HG03196 (cell line): ENCODE results near the gene NDEL1.
"Not testable (repeated sequence)": the region's sequence is repeated elsewhere in the genome, so short reads cannot be mapped to it uniquely, and the experiment has no call there.

Experiments
- ATAC-seq: cut with Tn5 transposase; IDR thresholded peaks from one replicate; pipeline ENCODE4 v1.9.1; 2021; ENCODE audit not compliant: unreplicated experiment

The NDEL1 gene, protein sequence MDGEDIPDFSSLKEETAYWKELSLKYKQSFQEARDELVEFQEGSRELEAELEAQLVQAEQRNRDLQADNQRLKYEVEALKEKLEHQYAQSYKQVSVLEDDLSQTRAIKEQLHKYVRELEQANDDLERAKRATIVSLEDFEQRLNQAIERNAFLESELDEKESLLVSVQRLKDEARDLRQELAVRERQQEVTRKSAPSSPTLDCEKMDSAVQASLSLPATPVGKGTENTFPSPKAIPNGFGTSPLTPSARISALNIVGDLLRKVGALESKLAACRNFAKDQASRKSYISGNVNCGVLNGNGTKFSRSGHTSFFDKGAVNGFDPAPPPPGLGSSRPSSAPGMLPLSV

DNA sequence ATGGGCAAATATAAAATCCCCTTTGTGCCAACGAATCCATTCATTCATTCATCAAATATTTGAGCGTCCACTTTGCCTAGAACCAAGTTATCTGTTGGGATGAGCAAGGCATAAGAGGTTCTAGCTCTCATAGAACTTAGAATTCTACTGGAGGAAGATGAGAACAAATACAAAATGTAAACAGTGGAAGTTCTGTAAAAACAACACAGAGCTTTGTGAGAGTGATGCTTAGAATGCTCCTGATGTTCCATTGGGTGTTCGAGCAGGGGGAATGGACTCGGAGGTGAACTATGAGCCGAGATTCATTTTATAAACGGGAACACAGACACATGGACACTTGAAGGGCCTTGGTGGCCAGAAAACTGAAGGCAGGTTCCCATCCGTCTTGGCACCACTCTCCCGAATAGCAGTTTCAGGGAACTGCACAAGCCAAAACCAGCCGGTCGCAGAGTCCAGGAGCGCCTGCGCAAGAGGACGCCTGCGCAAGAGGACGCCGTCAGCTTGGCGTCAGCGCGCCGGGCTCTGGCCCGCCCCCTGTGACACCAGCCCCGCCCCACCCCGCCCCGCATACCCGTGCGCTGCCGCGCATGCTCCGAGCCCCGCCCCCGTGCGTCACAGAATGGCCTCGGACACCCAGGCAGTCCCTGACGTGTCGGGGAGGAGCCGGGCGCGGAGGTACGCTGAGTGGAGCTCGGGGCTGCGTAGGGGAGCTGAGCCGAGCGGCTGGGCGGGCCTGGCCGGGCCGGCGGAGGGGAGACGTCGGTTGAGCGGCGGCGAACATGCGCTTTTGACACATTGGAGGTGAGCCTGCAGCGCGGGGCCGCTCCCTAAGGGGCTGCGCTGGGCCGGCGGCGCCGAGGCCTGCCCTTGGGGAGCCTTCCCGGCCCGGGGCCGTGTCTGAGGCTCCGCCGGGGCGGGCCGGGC lies at the start of gene NDEL1:
Gene NDEL1 (plus strand): TSS at position 640 of the 924 bp plus-strand sequence. CDS start 8,388 bp downstream, outside the sequence.
- peak; percentile 96 for ATAC-seq

DNA sequence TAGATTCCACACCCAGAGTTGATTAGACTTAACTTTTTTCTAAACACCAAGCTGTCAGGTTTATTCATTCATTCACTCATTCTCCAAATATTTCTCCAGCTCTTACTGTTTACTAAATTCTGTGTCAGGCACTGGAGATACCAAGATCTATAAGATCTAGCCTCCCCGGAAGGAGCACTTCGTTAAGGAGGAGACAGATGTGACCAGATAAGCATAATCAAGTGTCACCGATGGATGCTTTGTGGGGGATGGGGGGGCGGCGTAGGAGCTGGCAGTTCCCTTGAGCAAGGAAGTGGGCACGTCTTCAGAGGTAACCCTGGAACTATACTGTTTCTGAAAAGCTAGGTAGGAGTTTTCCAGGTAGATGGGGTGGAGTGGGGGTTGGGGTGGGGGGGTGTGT lies 48.8 kb upstream of the NDEL1 start:
- no peak for ATAC-seq

- no peak for ATAC-seq
These were observed 47.6 kb upstream of the NDEL1 start for GRCh38 chr17:8387914-8388651.

DNA sequence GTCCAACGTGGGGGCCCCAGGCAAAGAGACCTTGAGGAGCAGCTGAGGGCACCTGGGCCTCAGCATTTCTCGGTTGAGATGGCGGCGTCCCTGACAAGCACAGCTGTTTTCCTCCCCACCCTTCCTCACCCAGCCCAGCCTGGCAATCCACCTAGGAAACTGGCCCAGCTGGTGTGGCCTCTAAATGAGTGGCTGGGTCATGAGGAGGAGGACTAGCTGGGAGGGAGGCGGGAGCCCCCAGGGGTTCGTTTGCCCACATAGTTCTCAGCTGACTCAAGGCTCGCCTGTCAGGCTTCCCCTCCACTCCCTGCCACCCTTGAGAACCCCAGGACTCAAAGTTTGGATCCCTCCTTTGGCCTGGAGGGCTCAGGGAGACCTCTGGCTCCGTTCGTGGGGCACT lies 44.0 kb upstream of the NDEL1 start:
- ATAC-seq: no peak

- no peak for ATAC-seq
These were observed 43.4 kb upstream of the NDEL1 start for GRCh38 chr17:8392274-8392673.

DNA sequence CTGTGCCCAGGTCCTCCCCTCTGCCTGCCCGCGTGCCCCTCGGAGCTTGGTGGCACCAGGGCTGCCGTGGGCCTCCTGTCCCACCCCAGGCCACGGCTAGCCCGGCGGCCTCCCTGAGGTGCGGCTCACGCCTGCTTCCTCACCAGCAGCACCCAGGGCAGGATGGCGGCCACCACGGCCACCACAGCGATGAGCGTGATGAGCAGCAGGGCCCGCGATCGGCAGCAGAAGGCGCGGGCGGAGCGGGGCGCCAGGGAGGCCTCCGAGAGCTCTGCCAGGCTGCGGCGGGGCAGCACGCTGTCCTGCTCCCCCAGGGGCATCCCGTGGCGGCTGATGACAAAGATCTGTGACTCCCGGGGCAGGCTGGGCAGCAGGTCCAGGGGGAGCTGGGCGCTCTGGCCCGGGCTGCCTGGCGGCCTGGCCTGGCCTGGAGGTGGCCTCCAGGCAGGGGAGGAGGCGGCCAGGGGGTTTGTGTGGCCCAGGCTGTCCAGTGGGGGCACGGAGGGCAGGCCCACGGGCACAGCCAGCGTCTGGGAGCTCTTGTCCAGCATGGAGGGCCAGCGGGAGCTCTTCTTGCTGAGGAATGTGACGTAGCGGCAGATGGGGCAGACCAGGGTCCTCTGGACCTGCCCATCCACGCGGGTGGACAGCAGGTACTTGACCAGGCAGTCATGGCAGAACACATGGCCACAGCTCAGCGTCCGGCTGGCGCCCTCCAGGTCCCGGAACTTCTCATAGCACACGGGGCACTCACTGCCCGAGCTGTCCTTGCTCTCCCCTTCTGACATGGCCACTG lies 42.8 kb upstream of the NDEL1 start:
- no peak for ATAC-seq

DNA sequence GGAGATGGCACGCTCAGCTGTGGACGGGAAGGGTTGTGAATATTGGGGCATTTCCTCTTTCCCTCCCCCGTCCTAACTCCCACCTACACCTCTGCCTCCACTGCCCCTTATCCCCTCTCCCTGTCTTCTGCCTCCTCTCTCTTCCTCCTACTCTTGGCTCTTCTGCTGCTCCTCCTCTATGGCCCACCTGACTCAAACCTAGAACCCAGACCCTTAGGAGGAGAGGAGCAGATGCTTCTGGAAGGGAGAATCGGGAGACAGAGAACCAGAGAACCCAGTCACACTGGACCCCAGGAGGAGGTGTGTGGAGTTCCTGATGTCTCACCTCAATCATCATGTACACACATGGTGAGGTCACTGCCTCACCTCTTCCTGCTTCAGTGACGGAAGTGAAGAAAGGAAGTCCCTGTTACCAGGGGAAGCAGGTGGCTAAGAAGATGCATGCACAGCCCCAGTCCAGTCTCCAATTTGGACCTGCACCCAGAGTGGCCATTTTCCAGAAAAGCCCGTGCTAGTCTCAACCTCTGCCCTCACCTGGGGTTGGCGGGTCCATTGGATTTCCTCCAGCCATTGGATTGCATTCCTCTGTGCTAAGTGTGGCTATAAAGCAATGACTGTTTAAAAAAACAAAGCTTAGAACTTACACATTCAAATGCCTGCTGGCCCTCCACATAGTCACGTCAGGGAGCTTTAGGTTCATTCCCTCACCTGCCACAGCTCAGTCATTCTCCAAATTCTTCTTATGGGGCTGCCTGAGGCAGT lies 42.0 kb upstream of the NDEL1 start:
- no peak for ATAC-seq

GRCh38 chr17:8394497-8394896 lies 41.2 kb upstream of the NDEL1 start:
- ATAC-seq: not testable (repeated sequence)

- ATAC-seq: no peak
These were observed 38.0 kb upstream of the NDEL1 start, which contains the start of gene RNF222 for GRCh38 chr17:8397636-8398035. Gene RNF222 (minus strand): TSS chr17:8397827. CDS start chr17:8393461, 4,366 bp downstream.

DNA sequence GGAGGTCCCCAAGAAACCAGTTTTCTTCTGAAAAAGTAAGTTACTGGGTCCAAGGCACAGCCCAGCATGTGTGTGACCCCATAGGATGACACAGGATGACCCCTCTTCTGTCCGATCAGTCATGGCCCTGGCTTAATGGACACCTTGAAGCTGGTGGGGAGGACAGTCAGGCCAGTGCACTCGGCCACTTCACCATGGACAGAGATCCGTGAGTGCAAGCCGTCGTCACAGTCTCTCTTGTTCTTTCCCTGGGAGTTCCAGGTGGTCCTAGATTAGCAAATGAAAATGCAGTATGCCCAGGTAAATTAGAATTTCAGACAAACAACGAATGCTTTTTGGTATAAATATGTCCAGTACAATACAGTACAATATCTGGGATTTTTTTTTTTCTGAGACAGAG lies 36.7 kb upstream of the NDEL1 start:
- ATAC-seq: no peak

DNA sequence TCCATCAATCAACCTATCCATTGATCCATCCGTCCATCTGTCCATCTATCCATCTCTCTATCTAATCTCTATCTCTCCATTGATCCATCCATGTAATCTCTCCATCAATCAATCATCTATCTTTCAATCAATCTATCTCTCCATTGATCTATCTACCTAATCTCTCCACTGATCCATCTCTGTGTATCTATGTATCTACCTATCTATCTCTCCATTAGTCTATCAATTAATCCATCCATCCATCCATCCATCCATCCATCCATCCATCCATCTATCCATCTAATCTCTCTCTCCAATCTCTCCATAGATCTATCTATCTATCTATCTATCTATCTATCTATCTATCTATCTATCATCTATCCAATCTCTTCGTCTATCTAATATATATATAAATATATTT lies 34.6 kb upstream of the NDEL1 start:
- ATAC-seq: no peak

DNA sequence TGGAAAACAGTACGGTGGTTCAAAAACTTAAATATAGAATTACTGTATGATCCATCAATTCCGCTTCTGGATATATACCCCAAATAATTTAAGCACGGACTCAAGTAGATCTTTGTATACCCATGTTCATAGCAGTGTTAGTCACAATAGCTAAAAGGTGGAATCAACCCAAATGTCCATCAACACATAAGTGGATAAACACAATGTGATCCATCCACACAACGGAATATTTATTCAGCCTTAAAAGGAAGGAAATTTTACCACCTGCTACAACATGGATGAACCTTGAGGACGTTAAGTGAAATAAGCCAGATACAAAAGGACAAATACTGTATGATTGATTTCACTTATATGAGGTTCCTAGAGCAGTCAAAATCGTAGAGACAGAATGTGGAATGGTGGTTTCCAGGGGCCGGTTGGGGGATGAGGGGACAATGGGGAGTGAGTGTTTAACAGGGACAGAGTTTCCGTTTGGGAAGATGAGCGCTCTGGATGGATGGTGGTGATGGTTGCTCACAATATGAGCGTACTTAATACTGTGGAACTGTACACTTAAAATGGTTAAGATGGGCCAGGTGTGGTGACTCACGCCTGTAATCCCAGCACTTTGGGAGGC lies 32.7 kb upstream of the NDEL1 start:
- ATAC-seq: no peak

GRCh38 chr17:8405499-8406016 lies 30.1 kb upstream of the NDEL1 start:
- no peak for ATAC-seq

DNA sequence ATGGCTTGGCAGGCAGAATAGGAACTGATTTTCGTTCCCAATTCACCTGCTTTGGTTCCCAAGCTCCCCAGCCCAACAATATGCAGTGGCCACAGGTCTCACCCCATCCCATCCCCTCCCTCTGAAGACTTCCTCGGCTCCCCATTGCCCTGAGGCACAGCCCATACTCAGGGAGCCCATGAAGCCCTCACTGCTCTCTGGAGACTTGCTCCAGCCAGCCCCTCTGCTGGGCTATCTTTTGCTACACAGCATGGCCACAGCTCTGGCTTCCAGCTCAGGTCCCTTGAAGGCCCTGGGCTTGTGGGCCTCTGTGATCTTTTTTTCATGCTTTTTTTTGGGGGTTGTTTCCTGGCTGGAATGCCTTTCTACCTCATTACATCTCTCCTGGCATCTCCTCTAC lies 29.5 kb upstream of the NDEL1 start:
- ATAC-seq: no peak

- ATAC-seq: no peak
These were observed 27.3 kb upstream of the NDEL1 start for GRCh38 chr17:8408371-8408770.

GRCh38 chr17:8409966-8410882 lies 25.5 kb upstream of the NDEL1 start:
- no peak for ATAC-seq

GRCh38 chr17:8410883-8411238 lies 24.8 kb upstream of the NDEL1 start:
- no peak for ATAC-seq

DNA sequence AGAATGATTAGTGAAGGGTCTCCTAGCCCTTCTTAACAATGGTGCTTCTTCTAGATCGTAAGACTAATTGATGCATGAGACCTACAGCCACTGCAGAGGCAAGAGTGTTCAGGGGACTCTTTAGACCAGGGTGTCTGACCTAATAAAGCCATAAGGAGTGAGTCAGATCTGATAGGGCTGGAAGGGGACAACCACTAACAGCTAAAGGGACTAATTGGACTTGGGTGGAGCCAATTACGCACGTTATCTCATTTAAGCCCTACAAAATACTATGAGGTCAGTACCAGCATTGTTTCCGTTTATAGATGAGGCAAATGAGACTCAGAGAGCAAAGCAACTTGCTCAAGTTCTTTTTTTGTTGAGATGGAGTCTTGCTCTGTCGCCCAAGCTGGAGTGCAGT lies 23.6 kb upstream of the NDEL1 start:
- ATAC-seq: no peak
